KOPT-K1 (cell line): ENCODE measurements around the gene WFDC5.

Source experiments
- H3K27ac ChIP-seq: fragments of 200-600 bp; sonication (generic); 2 replicates; pipeline ENCODE4 v1.5.1; 2016; ENCODE audit warnings: antibody characterized with exemption, mild to moderate bottlenecking, low read depth, low read length; ENCODE audit not compliant: poor library complexity, severe bottlenecking
- H3K36me3 ChIP-seq: fragments of 200-600 bp; sonication (generic); 2 replicates; pipeline ENCODE4 v1.5.1; 2017; ENCODE audit warnings: antibody characterized with exemption, mild to moderate bottlenecking, low read length, moderate library complexity; ENCODE audit not compliant: insufficient read depth
- H3K9me3 ChIP-seq: fragments of 200-600 bp; sonication (generic); 2 replicates; pipeline ENCODE4 v1.5.1; 2017; ENCODE audit warnings: antibody characterized with exemption, low read length, mild to moderate bottlenecking; ENCODE audit not compliant: insufficient read depth, poor library complexity, severe bottlenecking

The WFDC5 gene

DNA sequence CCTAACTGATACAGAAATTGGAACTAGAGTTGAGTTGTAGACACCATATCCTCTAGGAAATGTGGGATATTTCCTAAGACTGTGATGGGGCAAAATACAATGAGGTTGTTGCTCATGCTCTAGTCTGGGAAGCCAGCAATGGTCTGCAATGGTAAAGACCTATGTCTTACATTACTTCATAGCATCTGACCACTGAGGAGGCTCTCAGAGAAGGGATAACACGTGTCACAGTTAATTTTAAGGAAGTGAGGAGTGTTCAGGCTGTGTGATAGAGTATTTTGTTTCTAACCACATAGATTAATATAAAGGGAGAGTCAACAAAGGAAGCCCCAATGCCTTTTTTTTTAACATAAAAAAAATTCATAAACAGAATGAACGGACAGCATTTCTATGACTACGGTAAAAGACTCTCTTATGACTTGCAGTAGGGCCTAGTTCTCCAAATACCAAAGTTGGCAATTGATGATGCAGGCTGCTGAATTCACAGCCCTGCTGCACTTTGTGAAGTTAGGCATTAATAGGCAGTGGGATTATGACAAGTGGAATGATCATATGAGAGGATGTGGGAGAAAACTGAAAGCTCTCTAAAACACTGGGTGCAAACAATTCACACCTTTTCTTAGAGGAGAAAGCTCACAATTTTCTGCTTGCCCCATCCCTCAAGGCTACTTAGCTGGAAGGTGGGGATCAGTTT, 27.7 kb downstream of the WFDC5 start:
- H3K9me3 ChIP-seq: peaks cover 6% of the 10 kb centered on the region
- H3K36me3 ChIP-seq: peaks cover 25% of the 10 kb centered on the region
- H3K27ac ChIP-seq: no peak overlapping the region

DNA sequence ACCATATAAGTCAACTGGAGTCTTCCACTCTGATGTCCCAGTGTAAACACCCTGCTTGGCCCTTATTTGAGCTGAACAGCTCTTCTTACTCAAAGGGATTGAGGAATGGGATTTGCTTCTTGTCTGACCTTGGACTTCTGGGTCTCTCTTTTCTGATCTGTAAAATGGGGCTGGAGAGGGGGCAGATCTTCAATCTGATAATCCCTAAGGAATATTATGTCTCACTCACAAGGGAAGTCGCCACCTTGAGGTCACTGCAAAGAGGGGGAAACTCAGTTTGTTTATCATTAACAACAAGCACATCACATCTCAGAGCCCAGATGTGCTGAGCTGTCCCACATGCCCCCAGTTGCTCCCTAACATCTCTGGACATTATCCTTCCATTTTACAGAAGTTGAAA, 29.1 kb downstream of the WFDC5 start:
- Histone ChIP-seq H3K27ac (no peak overlapping the region), H3K9me3 (peaks cover 18% of the 10 kb centered on the region), H3K36me3 (peaks cover 39% of the 10 kb centered on the region)

DNA sequence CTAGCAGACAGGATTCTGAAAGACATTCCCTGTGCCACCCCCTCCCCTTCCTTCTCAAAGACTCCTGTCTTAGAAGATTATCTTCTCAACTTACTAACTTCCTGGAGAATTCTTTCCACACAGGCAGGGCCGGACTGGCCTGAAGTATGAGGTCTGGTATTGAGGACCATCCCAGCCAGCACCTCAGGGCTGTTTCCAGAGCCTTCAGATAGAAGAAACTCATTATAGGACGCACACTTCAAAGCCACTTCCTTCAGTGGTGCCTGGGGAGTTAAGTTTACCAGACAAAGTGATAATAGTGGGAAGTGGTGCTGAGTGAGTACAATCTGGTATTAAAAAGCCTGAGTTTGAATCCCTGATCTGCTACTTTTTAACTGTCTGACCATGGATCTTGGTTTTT, 29.7 kb downstream of the WFDC5 start:
- H3K27ac ChIP-seq: no peak overlapping the region
- H3K9me3 ChIP-seq: peaks cover 18% of the 10 kb centered on the region
- H3K36me3 ChIP-seq: peaks cover 45% of the 10 kb centered on the region

DNA sequence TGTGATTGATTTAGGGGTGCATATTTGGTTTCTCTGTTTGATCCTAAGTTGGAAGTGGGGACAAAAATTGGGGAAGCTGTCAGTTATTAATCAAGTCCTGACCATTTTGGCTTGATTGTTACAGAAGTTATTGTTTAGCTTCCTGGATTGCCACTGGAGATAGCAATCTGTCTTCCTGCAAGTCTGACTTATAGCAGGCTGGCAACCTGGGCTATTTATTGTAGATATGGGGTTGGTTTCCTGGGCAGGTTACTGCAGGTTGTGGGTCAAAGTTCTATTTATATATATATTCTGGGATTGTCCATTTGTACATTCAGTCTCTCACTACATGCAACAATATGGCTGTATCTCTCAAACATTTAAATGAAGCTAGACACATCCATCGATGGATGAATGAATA, 31.8 kb downstream of the WFDC5 start:
- Histone ChIP-seq H3K27ac (no peak overlapping the region), H3K36me3 (peaks cover 66% of the 10 kb centered on the region), H3K9me3 (peaks cover 18% of the 10 kb centered on the region)

DNA sequence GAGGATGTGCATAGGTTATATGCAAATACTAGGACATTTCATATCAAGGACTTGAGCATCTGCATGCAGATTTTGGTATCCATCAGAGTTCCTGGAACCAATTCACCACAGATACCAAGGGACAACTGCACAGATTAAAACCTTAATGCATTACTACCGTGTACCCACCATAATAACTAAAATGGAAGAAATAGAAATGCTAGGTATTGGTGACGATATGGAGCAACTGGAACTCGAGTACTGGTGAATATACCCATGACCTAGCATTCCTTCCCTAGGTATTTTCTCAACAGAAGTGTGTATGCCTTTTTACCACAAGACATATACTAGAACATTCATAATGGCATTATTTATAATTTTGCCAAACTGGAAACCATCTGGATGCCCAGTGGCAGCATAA, 32.5 kb downstream of the WFDC5 start:
- Histone ChIP-seq H3K27ac (no peak overlapping the region), H3K36me3 (peaks cover 73% of the 10 kb centered on the region), H3K9me3 (peaks cover 18% of the 10 kb centered on the region)

DNA sequence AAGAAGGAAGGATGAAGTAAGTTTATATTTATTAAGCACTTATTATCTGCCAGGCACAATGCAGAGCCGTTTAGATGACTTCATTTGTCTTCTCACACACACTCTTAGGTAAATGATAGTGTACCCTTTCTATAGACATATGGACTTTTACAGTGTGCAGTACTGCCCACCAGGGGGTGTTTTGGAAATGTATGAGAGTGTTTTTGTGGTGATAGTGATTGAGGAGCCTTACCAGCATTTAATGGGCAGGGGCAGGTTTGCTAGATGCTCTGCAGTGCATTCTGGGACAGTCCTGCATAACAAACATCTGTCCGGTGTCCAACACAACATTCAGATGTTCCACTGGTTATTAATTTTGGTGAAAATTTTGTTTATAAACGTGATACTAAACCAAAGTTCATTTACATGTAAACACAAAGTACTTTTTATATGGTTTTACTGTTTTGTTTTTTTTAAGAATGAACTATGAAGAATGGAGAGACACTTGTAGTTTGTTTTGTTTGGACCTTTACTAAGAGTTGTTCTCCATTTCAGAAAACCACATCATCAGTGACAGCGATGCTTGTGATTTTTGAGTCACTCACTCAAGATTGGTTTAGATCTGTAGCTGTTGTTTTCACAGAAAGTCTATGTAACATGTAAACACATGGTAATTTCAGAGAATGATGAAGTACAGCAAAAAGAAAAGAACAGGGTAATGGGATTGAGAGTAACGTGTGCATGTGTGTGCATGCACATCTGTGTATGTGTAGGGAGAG, 33.9 kb downstream of the WFDC5 start:
- Histone ChIP-seq H3K9me3 (peaks cover 18% of the 10 kb centered on the region), H3K27ac (no peak overlapping the region), H3K36me3 (peaks cover 81% of the 10 kb centered on the region)

DNA sequence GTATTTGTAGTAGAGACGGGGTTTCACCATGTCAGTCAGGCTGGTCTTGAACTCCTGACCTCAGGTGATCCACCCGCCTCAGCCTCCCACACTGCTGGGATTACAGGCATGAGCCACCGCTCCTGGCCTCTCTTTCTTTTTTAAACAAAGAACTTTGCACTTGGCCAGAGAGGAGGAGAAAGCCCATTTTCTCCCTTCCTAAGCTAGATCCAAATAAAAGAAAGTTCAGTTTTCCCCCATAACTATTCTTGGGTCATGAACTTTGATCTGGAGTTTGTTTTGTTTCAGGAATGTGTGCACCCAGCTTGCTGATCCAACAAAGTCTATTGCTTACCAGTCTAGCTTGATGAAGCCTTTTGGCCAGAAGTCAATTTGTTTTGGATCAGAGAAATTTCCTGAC, 37.4 kb downstream of the WFDC5 start:
- peaks cover 100% of the 10 kb centered on the region for H3K36me3 ChIP-seq
- H3K27ac ChIP-seq: no peak overlapping the region
- peaks cover 14% of the 10 kb centered on the region for H3K9me3 ChIP-seq

DNA sequence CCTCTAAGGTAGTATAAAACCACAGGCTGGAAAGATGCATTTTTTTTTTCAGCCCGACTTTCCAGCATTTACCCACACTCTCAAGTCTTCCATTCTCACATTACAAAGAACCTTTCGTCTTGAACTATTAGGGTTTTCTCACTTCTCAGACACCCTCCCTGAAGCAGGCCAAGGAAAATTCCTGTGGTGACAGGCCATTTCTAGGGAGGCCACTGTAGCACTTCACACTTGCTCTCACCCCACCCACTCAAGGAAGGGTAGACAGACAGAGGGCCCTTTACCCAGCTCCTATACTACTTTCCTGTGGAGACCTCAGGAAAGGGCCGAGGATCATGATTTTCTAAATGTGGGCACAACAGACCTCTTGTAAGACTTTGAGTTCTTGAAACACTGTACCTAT, 41.8 kb downstream of the WFDC5 start:
- no peak overlapping the region for H3K27ac ChIP-seq
- H3K9me3 ChIP-seq: no peaks in the 10 kb centered on the region
- peaks cover 84% of the 10 kb centered on the region for H3K36me3 ChIP-seq

DNA sequence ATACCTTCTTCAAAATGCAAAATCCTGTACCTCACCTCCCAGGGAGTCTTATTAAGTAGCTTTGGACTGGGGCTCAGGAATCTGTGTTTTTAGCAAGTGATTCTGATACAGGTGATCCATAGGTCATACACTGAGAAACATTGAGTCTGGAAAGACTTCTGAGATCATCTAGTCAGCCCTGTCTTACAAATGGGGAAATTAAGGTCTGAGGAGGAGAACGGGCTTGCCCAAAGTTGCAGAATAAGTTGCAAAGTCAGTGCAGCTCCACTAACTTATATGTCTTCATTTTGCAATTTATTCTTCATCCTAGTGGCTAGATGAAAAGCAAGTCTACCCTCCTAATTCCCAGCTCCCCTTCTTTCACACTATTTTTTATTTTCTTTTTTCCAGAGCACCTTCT, 42.9 kb downstream of the WFDC5 start:
- Histone ChIP-seq H3K27ac (no peak overlapping the region), H3K36me3 (peaks cover 84% of the 10 kb centered on the region), H3K9me3 (no peaks in the 10 kb centered on the region)

DNA sequence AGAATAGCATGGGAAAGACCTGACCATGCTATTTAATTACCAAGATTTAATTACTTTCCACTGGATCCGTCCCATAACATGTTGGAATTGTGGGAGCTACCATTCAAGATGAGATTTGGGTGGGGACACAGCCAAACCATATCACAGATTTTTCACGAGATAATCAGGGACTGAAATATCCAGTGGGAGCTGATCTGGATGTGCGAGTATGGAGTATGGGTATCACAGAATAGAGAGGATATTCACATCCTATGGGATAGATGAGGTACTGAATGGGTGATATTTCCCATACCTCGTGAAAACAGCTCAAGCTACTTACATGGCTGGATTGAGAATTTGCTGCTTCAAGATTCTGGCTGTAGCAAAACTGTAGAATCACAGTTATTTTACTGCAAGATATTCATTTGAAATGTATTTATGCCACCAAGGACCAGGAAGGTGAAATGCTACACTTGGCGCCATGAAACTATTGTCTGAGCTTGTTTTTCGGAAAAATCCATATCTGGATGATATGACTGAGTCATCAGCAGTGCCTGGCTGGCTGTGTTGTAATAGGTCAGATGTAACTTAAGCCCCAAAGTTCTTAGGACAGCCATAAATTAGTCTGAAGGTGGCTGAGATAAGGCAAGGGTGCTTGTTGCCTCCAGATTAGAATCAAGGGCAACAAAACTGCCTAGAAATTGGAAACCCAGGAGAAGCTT, 43.9 kb downstream of the WFDC5 start:
- Histone ChIP-seq H3K9me3 (no peaks in the 10 kb centered on the region), H3K36me3 (peaks cover 81% of the 10 kb centered on the region), H3K27ac (no peak overlapping the region)

DNA sequence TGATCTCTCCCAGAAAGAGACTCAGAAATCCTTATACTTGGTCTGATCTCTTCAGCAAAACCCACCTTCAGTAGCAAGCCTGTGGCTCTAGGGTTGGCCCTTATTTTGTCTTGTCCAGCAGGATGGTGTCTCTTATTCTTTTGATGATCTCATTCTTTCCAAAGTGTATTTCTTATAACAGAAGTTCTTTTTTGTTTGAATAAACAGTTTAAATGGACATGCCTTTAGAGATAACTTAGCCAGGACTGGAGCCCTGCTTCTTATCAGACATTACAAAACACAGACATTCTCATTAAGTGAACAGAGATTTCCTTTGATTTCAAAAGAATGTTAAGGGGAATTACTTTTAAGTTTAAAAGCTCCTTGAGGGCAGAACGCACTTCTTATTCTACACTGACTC, 45.7 kb downstream of the WFDC5 start:
- Histone ChIP-seq H3K36me3 (peaks cover 63% of the 10 kb centered on the region), H3K9me3 (no peaks in the 10 kb centered on the region)

DNA sequence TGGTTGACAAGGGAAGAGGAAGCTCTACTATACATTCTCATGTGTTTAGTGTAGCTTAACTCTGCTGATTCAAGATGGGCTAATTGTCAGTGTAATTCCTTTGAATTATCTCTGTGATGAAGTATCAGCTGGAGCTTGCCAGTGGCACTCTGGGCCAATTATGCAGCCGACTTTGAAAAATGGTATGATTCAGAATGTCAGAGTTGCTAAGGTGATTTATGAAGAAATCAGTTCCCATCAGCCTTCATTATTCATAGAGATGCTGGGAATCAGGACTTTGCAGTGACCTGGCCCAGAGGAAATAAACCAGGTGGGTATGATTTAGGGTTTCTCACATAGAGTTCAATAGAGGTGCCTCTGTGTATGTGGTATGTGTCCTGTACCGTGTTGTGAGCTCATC, 47.4 kb downstream of the WFDC5 start:
- H3K9me3 ChIP-seq: no peaks in the 10 kb centered on the region
- peaks cover 52% of the 10 kb centered on the region for H3K36me3 ChIP-seq
- no peak overlapping the region for H3K27ac ChIP-seq

More for the DNA sequence above, 45.7 kb downstream of the WFDC5 start:
- H3K27ac ChIP-seq: no peak overlapping the region

DNA sequence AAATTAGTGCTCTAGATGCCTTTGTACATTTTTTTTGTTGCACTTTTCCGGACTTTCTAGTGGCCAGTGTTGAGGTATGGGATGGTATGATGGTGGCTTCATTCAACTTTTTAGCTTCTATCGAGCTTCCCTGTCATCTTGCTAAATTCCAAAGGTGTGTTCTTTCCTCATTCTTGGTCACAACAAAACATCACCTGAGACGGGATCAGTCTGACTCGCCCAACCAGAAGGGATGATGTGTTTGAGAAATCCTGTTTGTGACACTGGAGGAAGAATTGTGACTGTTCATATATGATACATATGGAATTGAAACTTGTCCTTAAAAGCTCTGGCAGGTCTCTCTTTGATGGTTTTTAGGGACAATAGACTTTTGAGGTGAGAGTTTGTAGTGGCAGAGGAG, 47.9 kb downstream of the WFDC5 start:
- no peak overlapping the region for H3K27ac ChIP-seq

DNA sequence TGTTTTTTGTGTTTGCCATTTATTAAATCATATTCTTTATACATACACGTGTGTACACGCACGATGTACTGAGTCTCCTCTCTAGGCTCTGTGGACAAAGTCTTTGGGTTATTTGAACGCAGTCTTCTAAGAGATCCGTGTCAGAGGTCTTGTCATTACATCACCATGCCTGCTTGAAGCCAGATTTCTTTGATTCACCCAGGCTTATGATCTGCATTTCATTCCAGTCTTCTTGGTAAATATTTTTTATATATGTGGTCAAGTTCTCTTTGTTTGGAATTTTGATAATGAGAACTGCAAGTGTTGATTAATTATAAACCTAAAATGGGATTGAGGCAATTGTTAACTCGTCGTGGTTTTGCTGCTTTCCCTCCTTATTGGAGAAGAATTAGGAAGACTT, 48.6 kb downstream of the WFDC5 start:
- Histone ChIP-seq H3K9me3 (no peaks in the 10 kb centered on the region), H3K27ac (no peak overlapping the region), H3K36me3 (peaks cover 55% of the 10 kb centered on the region)

More for the DNA sequence above, 47.9 kb downstream of the WFDC5 start:
- peaks cover 51% of the 10 kb centered on the region for H3K36me3 ChIP-seq
- no peaks in the 10 kb centered on the region for H3K9me3 ChIP-seq

DNA sequence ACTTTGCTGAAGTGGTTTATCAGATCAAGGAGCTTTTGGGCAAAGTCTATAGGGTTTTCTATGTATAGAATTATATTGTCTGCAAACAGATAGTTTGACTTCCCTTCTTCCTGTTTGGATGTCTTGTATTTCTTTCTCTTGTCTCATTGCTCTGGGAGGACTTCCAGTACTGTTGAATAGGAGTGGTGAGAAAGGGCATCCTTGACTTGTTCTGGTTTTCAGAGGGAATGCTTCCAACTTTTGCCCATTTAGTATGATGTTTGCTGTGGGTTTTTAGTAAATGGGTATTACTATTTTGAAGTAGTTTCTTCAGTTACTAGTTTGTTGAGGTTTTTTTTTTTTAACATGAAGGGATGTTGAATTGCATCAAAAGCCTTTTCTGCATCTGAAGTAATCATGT, 50.2 kb downstream of the WFDC5 start:
- H3K36me3 ChIP-seq: peaks cover 57% of the 10 kb centered on the region
- no peak overlapping the region for H3K27ac ChIP-seq
- H3K9me3 ChIP-seq: no peaks in the 10 kb centered on the region
